Fibroblast of skin of right quadriceps (primary cell): Measurements from ENCODE around the gene BCL2L14.

Experiments used
- DNase-seq: peaks from one replicate; pipeline ENCODE4 v3.0.0-alpha.2; 2013

BCL2L14 gene

DNA sequence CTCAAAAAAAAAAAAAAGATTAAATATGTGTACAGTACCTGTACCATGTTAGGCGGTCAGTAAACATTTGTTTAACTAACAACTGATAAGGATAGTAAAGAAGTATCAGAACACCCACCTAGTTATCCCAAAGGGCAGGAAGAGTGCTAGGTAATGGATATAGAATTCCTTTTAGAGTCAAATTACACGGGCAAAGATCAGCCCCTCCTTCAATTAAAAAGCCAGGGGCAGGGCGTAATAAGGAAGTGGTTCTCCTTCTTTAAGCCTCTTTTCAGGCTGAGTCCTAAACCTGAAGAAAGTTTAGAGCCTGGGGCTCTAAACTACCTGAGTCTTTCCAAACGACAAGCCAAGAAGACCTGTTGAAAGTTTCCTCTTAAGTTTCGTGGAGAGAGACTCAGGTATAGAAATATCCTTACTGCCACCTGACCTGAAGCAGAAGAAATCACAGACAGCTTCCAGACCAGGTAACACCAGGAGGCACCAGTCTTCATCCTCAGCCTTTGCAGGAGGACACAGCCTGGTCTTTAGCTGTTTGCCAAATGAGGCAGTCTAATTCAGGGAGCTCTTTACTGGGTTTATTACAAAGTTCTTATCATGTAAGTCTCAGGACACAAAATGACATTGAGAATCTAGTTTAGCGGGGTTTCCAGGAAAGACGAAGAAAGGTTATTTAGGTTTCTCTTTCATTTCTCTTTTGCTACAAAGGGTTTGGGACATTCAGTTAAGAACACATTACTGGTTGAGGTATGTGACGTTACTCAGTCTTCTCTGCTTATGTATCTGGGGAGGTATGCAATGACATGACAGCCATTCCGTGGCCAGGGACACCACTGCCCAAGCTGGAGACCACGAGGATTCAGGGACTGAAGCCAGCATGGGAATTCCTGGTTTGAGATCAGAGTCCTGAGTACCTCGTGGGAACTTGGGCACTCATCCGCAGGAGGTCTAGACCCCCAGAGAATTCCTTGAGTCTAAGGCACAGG, at the start of gene BCL2L14:
Gene BCL2L14, plus strand, starts transcription at position 266 of the 983 bp plus-strand sequence. CDS start 8,367 bp downstream, outside the sequence.
- no peak for DNase-seq

GRCh38 chr12:12022306-12022936, 48.3 kb upstream of the BCL2L14 start:
- no peak for DNase-seq

DNA sequence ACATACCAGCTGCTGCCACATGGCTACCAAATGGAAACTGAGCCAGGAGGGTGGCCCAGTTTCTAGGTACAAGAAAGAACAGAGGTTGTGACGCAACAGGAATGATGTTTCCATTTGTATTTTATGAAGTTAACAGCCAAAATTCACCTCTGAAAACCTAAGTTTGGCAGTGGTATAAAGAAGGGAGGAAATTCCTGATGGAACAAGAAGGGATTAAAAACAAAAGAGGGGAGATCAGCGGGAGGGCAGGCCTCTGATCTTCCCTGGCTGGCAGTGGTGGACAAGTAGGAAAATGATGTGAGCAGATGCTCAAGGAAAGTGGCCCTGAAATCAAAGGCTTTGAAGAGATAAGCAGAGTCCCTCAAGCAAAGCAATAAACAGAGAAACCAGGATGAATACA, 47.3 kb upstream of the BCL2L14 start:
- DNase-seq, result no peak

DNA sequence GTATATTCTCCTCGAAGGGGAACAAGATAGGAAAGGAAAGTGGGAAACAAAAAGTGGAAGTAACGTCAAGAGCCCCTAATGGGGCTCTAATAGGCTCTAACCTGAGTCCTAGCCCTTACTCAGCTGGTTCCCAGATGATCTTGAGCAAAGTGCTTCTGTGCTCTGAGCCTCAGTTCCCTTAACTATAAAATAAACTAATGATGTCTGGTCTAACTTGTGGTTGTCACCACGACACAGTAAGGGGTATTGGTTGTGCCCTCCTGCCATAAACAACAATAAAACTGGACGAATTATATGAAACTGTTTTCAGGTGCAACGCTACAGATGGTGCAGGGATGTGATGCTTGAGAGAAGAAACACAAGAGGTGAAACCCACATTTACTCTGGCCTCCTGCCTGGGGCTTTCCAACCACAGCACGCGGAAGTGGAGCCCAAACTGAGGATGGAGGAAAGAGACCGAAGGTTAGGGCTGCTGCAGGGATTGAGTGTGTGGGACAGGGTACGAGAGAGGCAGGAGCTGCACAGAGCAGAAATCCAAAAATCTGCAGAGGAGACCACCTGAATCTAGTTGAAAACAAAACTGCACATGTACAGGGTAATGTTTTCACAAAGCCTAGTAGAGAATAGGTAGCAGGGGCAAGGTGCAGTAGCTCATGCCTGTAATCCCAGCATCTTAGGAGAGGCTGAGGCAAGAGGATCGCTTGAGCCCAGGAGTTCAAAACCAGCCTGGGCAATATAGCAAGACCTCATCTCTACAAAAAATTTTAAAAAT, 45.6 kb upstream of the BCL2L14 start:
- DNase-seq, result no peak

- DNase-seq, result no peak
Measured at GRCh38 chr12:12025799-12026386, 44.8 kb upstream of the BCL2L14 start.

- no peak for DNase-seq
Measured at GRCh38 chr12:12028668-12029402, 41.9 kb upstream of the BCL2L14 start.

GRCh38 chr12:12029653-12030052, 41.1 kb upstream of the BCL2L14 start:
- DNase-seq, result no peak

DNA sequence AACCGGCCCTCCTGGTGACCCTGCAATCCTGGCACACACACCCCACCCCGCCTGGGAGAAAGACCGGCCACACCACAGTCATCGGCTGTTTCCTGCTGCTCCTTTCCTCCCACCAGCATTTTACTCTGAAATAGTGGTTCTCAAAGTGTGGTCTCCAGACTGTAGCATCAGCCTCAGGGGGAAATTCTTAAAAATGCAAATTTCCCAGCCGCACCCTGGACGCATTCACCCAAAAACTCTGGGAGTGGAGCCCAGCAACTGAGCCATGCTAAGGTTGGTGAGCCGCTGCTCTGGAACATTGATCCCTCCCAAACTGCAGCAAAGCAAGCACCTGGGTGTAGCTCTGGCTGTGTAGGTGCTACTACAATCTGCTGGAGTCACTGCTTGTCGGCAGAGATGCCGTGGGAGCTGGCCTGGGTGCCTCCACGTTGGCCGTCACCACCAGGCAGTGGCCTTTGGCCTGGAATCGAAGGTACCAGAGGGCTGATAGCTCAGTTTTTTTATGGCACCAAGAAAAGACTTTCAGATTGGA, 38.4 kb upstream of the BCL2L14 start:
- no peak for DNase-seq

DNA sequence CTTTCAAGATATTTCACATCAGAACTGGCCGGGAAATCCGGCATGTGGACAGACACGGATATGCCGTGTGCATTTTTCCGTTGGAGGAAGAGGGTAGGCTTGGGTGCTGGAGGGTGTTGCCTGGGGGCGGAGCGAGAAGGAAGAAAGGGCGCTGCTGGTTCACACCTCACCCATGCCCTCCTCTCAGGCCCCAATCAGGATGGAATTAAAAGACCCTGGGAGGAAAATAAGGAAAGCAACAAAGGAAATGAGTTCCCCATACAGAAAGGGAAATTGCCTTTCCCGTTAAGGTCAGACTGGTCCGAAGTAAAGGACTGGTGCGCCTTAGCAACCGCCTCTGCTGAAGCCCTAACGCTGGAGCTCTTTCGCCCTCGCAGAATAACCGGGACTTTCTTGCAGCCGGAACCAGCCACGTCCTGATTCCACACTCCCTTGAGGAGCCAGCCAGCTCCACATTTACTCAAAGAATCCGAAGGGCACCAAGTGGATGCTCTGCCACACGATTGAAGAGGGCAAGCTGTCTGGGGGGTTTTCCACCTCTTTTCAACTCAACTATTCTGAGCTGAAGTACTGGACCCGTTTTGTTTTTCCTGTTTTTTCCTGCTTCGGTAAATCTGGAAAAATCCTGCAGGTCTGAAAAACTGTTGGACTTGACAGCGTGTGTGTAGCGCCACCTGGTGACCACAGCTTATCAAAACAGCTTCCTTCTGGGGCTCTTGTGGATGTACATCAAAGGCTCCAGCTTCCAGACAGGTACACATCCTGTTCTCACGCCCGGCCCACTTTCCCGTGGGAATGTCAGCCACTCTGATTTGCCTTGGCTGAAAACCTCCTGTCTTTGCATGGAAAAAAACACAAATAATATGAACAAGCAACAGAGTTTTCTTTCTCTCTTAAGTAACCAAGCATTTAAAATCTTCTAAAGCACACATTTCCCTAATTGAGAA, 37.6 kb upstream of the BCL2L14 start:
- peak; percentile 78 for DNase-seq

DNA sequence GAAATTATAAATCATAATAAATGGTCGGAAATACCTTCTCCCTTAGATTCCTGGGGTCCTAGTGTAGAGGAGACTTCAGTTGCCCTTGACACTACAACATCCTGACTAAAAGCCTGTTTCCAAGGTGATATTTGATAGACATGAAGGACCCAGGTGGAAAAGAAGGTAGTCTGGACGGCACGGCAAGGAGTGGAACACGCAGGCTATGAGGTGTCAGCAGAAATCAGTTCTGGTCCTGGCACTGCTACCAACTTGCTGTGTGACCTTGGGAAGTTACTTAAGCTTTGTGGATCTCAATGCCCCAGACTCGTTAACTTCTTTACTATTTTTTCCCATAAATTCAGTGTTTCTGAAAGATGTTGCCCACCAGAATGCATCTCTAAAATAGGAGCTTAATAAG, 36.9 kb upstream of the BCL2L14 start:
- no peak for DNase-seq

GRCh38 chr12:12034344-12034743, 36.4 kb upstream of the BCL2L14 start:
- no peak for DNase-seq

GRCh38 chr12:12035229-12035628, 35.5 kb upstream of the BCL2L14 start:
- no peak for DNase-seq

GRCh38 chr12:12036901-12037300, 33.8 kb upstream of the BCL2L14 start:
- DNase-seq, result no peak

- DNase-seq, result no peak
Measured at GRCh38 chr12:12039897-12040296, 30.8 kb upstream of the BCL2L14 start.

DNA sequence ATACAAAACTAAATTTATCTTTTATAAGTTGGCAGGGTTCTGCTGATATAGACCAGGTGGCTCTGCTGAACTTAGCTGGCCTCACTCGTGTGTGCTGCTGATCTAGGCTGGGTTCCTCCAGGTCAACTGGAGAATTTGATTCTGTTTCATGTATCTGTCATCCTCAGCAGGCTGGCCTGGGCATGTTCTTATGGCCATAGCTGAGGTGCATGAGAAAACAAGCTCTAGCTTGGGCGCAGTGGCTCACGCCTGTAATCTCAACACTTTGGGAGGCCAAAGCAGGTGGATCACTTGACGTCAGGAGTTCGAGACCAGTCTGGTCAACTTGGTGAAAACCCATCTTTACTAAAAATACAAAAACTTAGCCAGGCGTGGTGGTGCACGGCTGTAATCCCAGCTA, 24.3 kb upstream of the BCL2L14 start:
- DNase-seq, result no peak

GRCh38 chr12:12047682-12048081, 23.1 kb upstream of the BCL2L14 start:
- no peak for DNase-seq

DNA sequence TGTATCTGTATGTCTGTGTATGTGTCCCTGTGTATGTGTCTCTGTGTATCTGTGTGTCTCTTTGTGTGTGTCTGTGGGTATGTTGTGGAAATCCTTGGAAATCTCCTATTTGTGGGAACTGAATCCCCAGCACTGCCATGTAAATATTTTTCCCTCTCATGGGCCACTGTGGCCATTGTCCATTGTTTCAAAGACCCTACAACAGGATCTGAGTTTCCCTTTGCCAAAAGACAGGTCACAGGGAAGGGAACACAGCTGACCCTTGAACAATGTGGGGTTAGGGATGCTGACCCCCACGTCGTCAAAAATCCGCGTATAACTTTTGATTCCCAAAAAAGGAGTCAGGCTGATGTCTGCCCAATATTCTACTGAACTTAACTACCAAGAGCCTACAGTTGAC, 22.5 kb upstream of the BCL2L14 start:
- no peak for DNase-seq

GRCh38 chr12:12048714-12049113, 22.0 kb upstream of the BCL2L14 start:
- DNase-seq, result no peak

DNA sequence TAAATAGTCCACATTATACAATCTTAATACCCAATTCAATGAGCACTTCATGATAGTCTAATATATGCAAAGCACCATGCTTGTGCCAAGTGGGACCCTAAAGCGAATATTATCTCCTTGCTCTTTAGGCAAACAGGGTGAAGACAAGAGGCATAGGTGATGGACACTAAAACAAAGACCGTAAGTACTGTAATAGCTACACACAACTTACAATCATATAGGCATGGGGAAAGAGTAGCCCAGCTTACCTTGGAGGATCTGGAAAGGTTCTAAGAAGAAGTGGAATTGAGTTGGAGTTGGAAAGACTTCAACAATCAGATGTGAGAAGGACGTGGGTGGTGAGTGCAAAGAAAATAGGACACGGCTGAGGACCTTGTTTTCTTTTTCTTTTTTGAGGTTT, 19.1 kb upstream of the BCL2L14 start:
- DNase-seq, result no peak

- no peak for DNase-seq
Measured at GRCh38 chr12:12054993-12055392, 15.7 kb upstream of the BCL2L14 start.

DNA sequence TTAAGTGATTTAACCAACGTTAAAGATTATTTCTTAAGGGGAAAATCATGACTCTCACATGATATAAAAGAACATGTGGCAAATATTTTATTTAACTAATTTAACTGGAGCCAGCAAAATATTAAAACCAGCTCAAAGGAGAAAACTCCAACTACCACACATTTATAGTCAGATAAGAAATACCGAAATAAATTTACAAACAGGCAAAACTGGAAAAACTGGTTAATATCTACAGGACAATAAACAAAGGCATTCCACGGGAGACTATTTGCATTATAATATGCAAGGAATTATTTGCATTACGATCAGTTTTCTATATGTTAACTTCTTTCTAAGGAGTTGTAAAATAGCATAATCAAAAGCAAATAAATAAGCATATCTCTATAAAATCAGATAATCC, 13.8 kb upstream of the BCL2L14 start:
- DNase-seq, result no peak
